Measurements from ENCODE around the gene IL13.

IL13 gene

DNA sequence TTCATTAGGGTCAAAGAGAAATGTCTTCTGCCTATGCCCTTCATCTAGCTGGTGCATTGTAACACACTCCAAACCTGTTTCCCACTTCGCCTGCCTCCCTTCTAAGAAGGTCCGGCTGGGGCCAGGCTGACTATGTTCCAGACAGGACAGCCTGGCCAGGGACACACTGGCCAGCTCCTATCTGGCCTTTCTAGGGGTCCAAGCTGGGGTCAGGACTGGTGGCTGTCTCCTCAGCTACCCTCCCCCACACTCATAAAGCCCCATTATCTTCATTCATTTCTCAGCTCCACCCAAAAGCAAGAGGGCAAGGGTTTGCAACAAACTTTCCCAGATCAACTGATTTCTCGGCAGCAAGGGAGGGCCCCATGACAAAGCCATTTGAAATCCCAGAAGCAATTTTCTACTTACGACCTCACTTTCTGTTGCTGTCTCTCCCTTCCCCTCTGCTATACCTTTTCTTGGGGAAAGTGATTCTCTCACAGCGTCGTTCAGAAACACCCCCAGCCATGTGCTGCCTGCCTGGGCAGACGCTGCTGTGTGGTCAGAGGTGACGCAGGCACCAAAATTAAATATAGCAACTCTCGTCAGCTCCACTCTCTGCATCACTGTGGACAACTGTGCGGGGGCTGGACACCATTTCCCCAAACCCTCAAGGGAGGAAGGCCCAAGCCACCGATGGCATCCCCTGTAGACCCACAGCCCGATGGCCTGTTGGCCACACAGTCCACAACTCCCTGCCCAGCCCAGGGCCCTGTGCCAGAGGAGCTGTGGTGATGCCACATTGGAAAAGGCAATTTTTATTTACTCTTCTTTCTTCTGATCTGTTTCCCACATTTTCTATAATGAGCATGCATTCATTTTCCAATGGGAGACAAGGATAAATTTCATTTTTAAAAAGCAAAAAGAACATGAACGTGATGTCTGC, 6.1 kb downstream of the IL13 start:
- H3K27me3 Mint-ChIP-seq = no peaks in the 10 kb centered on the region
- H3K4me1 Mint-ChIP-seq = no peaks in the 10 kb centered on the region
- no peaks in the 10 kb centered on the region for H3K9me3 Mint-ChIP-seq
- no peak overlapping the region for H3K27ac Mint-ChIP-seq
- H3K4me3 Mint-ChIP-seq = no peak overlapping the region
- no peaks in the 10 kb centered on the region for H3K36me3 Mint-ChIP-seq

DNA sequence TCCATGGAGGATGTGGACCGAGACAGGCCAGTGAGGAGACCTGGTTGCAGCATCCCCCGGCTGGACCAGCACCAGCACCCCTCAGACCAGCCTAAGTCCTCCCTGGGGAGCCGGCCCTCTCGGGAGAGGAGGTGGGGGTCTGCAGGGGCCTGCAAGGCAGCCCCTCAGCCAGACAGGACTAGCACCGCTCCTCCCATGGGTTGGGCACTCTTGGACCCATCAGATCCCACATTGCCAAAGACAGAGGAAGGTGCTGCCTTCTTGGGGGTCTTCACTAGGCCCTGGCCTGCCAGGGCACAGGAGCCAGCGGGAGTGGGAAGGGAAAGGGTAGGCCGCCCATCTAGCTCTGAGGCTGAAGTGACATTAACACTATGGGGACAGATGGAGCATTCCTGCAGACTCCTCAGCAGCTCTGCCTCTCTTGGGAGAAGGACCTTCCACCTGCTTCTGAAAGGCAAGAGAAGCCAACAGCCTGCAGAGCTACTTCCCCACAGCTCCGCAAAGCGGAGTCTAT, 6.8 kb downstream of the IL13 start:
- no peaks in the 10 kb centered on the region for H3K27me3 Mint-ChIP-seq
- no peaks in the 10 kb centered on the region for H3K9me3 Mint-ChIP-seq
- H3K27ac Mint-ChIP-seq = no peak overlapping the region
- no peaks in the 10 kb centered on the region for H3K4me1 Mint-ChIP-seq
- no peaks in the 10 kb centered on the region for H3K36me3 Mint-ChIP-seq
- H3K4me3 Mint-ChIP-seq = no peak overlapping the region

- no peaks in the 10 kb centered on the region for H3K4me1 Mint-ChIP-seq
Observed at GRCh38 chr5:132665574-132666080, 7.7 kb downstream of the IL13 start.

DNA sequence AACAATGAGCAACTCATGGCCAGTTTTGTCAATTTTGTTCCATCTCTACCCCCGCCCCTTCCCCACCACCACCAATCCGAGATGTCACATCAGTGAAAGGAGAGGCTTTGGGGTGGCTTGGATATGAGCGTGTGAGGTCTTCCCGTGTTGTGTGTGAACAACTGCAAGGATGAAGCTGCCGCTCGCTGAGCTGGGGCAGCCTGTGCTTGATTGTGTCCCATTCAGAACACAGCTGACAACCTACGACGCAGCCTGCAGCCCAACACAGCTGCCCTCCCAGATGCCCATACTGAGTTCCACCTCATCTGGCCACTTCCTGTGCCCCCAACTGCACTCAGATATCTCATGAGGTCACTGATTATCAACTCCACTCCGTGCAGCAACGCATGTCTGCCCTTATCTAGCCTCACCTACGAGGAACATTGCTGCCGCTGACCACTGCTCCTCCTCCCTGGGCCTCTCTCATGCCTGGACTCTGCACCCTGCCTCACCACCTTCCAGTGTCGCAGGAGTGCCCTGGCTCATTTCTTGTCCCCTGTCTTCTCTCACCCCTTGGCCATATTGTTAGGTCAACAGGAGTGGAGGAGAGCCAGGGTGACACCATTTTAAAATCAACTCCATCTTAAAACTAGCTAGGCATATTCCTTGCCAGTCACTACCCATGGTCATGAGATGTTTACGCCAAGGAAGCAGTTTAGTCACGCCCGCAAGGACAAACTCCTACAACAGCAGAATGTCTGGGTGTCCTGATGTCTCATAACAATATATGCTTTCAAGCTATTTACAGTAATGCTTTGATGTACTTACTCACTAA, 8.5 kb downstream of the IL13 start:
- Mint-ChIP-seq H3K36me3 (peaks cover 2% of the 10 kb centered on the region), H3K9me3 (no peaks in the 10 kb centered on the region), H3K27me3 (no peaks in the 10 kb centered on the region), H3K4me3 (no peak overlapping the region), H3K4me1 (no peaks in the 10 kb centered on the region), H3K27ac (no peak overlapping the region)

More at GRCh38 chr5:132665574-132666080, 7.7 kb downstream of the IL13 start:
- Mint-ChIP-seq H3K4me3 (no peak overlapping the region), H3K27ac (no peak overlapping the region), H3K27me3 (no peaks in the 10 kb centered on the region), H3K9me3 (no peaks in the 10 kb centered on the region), H3K36me3 (no peaks in the 10 kb centered on the region)

GRCh38 chr5:132667309-132667708, 9.3 kb downstream of the IL13 start:
- Mint-ChIP-seq H3K27me3 (no peaks in the 10 kb centered on the region), H3K9me3 (no peaks in the 10 kb centered on the region), H3K4me1 (no peaks in the 10 kb centered on the region), H3K27ac (no peak overlapping the region), H3K36me3 (peaks cover 2% of the 10 kb centered on the region), H3K4me3 (no peak overlapping the region)

DNA sequence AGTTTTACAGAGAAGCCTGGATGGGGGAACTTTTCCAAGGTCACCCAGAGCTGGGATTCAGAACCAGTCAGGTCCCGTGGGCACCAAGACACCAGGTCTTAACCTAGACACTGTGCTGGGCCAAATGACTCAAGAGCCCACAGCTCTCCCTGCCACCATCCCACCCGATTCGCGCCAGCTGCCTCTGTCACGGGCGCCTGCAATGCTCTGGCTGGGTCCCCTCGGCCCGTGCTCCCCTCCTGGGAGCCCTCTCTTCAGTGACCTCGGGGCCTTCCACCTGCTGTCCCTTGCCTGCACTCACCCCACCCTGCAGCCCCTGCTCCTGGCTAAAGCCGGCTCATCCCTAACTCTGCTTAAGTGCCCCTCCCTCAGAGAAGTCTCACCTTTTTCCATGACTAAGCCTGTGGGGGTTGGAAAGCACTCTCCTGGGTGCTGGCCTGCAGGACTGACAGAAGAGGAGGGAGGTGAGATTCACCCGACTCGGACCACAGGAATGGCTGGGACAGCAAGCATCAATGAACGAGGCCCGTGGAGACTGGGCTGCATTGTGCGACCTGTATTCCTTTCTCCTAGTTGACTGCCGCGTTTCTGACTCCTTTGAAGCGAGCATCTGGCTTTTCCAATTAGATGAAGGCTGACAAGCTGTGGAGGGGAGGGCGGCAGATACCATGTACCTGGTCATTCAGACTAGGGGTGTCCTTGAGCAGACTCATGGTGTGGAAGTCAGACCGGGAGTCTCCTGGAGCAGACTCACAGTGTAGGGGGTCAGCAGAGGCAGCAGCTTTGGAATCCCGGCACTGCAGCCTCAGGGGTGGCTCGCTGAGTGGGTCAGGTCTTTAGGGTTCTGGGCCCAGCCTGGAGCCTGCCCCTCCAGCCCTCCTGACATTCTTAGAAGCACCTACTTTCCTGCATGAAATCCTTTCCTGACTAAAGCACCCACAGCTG, 10.1 kb downstream of the IL13 start:
- Mint-ChIP-seq H3K4me1 (no peaks in the 10 kb centered on the region), H3K36me3 (peaks cover 2% of the 10 kb centered on the region), H3K4me3 (no peak overlapping the region), H3K27me3 (no peaks in the 10 kb centered on the region), H3K27ac (no peak overlapping the region), H3K9me3 (no peaks in the 10 kb centered on the region)

DNA sequence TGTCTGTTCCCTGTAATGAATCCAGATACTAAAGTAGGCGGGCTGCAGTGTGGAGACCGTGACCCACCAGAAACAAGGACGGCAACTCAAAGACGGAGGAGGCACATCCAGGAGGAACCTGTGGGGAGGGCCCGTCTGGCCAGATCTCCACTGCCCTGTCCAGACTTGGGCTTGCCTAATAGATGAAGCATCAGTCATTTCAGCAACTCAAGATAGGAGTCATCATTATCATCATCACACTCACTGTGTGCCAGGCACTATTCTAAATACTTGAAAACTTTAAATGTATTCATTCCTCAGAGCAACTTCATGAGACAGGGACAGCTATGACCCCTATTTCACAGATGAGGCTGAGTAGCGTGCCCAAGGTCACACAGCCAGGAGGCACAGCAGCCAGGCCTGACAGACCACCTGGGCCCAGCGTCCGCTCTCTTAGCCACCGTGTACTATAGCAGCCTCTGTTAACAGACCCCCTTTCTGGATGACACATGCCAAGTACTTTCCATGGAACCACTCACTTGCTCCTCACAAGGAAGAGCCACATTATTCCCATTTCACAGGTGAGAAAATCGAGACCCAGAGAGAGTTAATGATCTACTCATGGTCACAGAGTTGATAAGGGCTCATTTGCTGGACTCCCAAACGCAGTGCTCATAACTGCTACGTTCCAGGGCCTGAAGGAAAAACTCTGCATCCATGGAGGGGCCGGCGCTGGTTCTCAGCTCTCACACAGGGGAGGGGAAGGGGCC, 10.9 kb downstream of the IL13 start:
- no peak overlapping the region for H3K27ac Mint-ChIP-seq
- no peak overlapping the region for H3K4me3 Mint-ChIP-seq
- H3K9me3 Mint-ChIP-seq = no peaks in the 10 kb centered on the region
- no peaks in the 10 kb centered on the region for H3K4me1 Mint-ChIP-seq
- H3K27me3 Mint-ChIP-seq = no peaks in the 10 kb centered on the region
- H3K36me3 Mint-ChIP-seq = peaks cover 2% of the 10 kb centered on the region

- no peaks in the 10 kb centered on the region for H3K4me1 Mint-ChIP-seq
Observed at GRCh38 chr5:132669455-132669820, 11.5 kb downstream of the IL13 start.

GRCh38 chr5:132669966-132670882, 12.3 kb downstream of the IL13 start:
- Mint-ChIP-seq H3K27me3 (no peaks in the 10 kb centered on the region), H3K27ac (no peak overlapping the region), H3K4me1 (no peaks in the 10 kb centered on the region), H3K9me3 (no peaks in the 10 kb centered on the region), H3K4me3 (no peak overlapping the region), H3K36me3 (peaks cover 2% of the 10 kb centered on the region)

More at GRCh38 chr5:132669455-132669820, 11.5 kb downstream of the IL13 start:
- no peaks in the 10 kb centered on the region for H3K27me3 Mint-ChIP-seq
- H3K27ac Mint-ChIP-seq = no peak overlapping the region
- no peak overlapping the region for H3K4me3 Mint-ChIP-seq
- H3K9me3 Mint-ChIP-seq = no peaks in the 10 kb centered on the region
- peaks cover 2% of the 10 kb centered on the region for H3K36me3 Mint-ChIP-seq

- Mint-ChIP-seq H3K27me3 (no peaks in the 10 kb centered on the region), H3K4me3 (no peak overlapping the region), H3K4me1 (no peaks in the 10 kb centered on the region), H3K27ac (no peak overlapping the region), H3K36me3 (peaks cover 2% of the 10 kb centered on the region), H3K9me3 (no peaks in the 10 kb centered on the region)
Observed at GRCh38 chr5:132671000-132671399, 13.0 kb downstream of the IL13 start.

DNA sequence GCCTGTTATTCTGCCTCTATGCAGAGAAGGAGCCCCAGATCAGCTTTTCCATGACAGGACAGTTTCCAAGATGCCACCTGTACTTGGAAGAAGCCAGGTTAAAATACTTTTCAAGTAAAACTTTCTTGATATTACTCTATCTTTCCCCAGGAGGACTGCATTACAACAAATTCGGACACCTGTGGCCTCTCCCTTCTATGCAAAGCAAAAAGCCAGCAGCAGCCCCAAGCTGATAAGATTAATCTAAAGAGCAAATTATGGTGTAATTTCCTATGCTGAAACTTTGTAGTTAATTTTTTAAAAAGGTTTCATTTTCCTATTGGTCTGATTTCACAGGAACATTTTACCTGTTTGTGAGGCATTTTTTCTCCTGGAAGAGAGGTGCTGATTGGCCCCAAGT, 15.5 kb downstream of the IL13 start:
- Mint-ChIP-seq H3K4me3 (no peak overlapping the region), H3K4me1 (no peaks in the 10 kb centered on the region), H3K27ac (no peak overlapping the region), H3K9me3 (no peaks in the 10 kb centered on the region), H3K27me3 (no peaks in the 10 kb centered on the region), H3K36me3 (peaks cover 2% of the 10 kb centered on the region)

DNA sequence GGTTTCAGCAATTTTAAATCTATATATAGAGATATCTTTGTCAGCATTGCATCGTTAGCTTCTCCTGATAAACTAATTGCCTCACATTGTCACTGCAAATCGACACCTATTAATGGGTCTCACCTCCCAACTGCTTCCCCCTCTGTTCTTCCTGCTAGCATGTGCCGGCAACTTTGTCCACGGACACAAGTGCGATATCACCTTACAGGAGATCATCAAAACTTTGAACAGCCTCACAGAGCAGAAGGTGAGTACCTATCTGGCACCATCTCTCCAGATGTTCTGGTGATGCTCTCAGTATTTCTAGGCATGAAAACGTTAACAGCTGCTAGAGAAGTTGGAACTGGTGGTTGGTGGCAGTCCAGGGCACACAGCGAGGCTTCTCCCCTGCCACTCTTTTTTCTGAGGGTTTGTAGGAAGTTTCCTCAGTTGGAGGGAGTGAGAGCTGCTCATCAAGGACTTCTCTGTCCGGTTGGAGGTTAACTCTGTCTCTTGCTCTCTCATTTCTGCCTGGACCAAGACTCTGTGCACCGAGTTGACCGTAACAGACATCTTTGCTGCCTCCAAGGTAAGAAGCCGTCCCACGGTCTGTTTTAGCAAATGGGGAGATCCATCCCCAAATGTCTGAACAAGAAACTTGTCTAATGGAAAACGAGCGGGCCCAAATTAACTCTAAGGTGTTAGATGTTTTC, 16.1 kb downstream of the IL13 start, which contains the start of gene IL4:
Gene IL4 (plus strand): TSS at position 51 of the 692 bp plus-strand sequence. CDS start 62 bp downstream, at position 113.
- H3K27me3 Mint-ChIP-seq = no peaks in the 10 kb centered on the region
- H3K36me3 Mint-ChIP-seq = peaks cover 2% of the 10 kb centered on the region
- H3K9me3 Mint-ChIP-seq = no peaks in the 10 kb centered on the region
- no peak within 1 kb of the TSS for H3K4me3 Mint-ChIP-seq
- no peak within 1 kb of the TSS for H3K27ac Mint-ChIP-seq
- H3K4me1 Mint-ChIP-seq = no peaks in the 10 kb centered on the region

Data from activated naive CD4-positive, alpha-beta T cell treated with anti-CD3 and anti-CD28 coated beads, Interleukin-2, amount 50 U/mL, for 24 hours (primary cell).